NCI-H1930 (cell line): ENCODE data around the gene CASS4.
"Not testable (repeated sequence)": the region's sequence is repeated elsewhere in the genome, so short reads cannot be mapped to it uniquely, and the experiment has no call there.

Experiments used
- DNase-seq, 2 experiments: peaks; one replicate each; lab custom pipeline; 2025; lab: John Stamatoyannopoulos, UW

CASS4 gene

GRCh38 chr20:56392881-56393482 lies 19.1 kb upstream of the CASS4 start:
- no peak for DNase-seq

- DNase-seq = no peak
Observed at GRCh38 chr20:56393653-56394052, 18.4 kb upstream of the CASS4 start.

- DNase-seq = no peak
Observed at GRCh38 chr20:56395166-56395565, 16.9 kb upstream of the CASS4 start.

- peak; percentile 18 to 30 for DNase-seq
Observed at GRCh38 chr20:56400001-56400640, 11.9 kb upstream of the CASS4 start.

- DNase-seq = no peak
Observed at GRCh38 chr20:56403465-56403864, 8.6 kb upstream of the CASS4 start.

- DNase-seq = not testable (repeated sequence)
Observed at GRCh38 chr20:56405356-56405755, 6.7 kb upstream of the CASS4 start.

- no peak for DNase-seq
Observed at GRCh38 chr20:56406910-56407309, 5.2 kb upstream of the CASS4 start.

GRCh38 chr20:56409521-56409920 lies 2.5 kb upstream of the CASS4 start:
- DNase-seq = no peak

GRCh38 chr20:56409956-56410355 lies 2.1 kb upstream of the CASS4 start:
- no peak for DNase-seq

GRCh38 chr20:56411287-56411686 lies 773 bp upstream of the CASS4 start:
- DNase-seq = not testable (repeated sequence)

- DNase-seq = no peak
Observed at GRCh38 chr20:56412473-56412790, 372 bp downstream of the CASS4 start.

GRCh38 chr20:56412949-56413348 lies 889 bp downstream of the CASS4 start:
- no peak for DNase-seq

GRCh38 chr20:56414842-56415765 lies 3.0 kb downstream of the CASS4 start:
- no peak for DNase-seq

GRCh38 chr20:56417402-56417801 lies 5.3 kb downstream of the CASS4 start:
- no peak for DNase-seq

- DNase-seq = no peak
Observed at GRCh38 chr20:56417911-56418310, 5.9 kb downstream of the CASS4 start.

GRCh38 chr20:56418385-56418861 lies 6.4 kb downstream of the CASS4 start:
- DNase-seq = no peak

GRCh38 chr20:56420028-56420427 lies 8.0 kb downstream of the CASS4 start:
- DNase-seq = no peak

- no peak for DNase-seq
Observed at GRCh38 chr20:56420940-56421688, 9.1 kb downstream of the CASS4 start.

GRCh38 chr20:56422076-56422823 lies 10.2 kb downstream of the CASS4 start:
- no peak for DNase-seq

GRCh38 chr20:56422824-56423189 lies 10.7 kb downstream of the CASS4 start:
- DNase-seq = no peak

- DNase-seq = no peak
Observed at GRCh38 chr20:56423211-56423610, 11.2 kb downstream of the CASS4 start.

- no peak for DNase-seq
Observed at GRCh38 chr20:56423886-56424285, 11.8 kb downstream of the CASS4 start.
